ENCODE measurements around the gene DROSHA.

DNA sequence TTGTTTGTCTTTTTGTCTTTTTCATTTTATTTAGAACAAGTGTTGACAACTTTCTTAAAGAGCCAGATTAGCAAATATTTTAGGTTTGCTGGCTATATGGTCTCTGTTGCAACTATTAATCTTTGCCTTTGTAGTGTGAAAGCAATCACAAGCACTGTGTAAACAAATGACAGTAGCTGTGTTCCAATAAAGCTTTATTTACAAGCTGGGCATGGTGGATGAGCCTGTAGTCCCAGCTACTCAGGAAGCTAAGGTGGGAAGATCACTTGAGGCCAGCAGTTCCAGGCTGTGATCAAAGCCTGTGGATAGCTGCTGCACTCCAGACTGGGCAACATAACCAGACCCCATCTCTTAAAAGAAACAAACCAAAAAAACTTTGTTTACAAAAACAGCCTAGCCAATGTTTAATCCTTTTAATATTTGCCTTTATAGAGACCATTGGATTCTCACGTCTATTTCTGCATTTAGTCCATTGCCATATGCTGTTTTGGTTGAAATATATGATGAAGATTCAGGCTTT lies 2.7 kb upstream of the DROSHA start:
- TF ChIP-seq POLR2A (IDR thresholded peaks at IDR 0.05; ENCODE audit: low read depth, low read length) (no peak), FOS (IDR thresholded peaks at IDR 0.05; ENCODE audit: borderline replicate concordance, extremely low read depth, insufficient read length) (no peak), RAD21 (IDR thresholded peaks at IDR 0.05; ENCODE audit: insufficient read depth, low read depth, low read length) (no peak), WRNIP1 (IDR thresholded peaks at IDR 0.05; ENCODE audit: borderline replicate concordance, low read depth, low read length) (no peak)
- TF ChIP-seq, protein P1, sequence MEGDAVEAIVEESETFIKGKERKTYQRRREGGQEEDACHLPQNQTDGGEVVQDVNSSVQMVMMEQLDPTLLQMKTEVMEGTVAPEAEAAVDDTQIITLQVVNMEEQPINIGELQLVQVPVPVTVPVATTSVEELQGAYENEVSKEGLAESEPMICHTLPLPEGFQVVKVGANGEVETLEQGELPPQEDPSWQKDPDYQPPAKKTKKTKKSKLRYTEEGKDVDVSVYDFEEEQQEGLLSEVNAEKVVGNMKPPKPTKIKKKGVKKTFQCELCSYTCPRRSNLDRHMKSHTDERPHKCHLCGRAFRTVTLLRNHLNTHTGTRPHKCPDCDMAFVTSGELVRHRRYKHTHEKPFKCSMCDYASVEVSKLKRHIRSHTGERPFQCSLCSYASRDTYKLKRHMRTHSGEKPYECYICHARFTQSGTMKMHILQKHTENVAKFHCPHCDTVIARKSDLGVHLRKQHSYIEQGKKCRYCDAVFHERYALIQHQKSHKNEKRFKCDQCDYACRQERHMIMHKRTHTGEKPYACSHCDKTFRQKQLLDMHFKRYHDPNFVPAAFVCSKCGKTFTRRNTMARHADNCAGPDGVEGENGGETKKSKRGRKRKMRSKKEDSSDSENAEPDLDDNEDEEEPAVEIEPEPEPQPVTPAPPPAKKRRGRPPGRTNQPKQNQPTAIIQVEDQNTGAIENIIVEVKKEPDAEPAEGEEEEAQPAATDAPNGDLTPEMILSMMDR (IDR thresholded peaks at IDR 0.05 in 2 of 3, conservative IDR thresholded peaks at IDR 0.05 in 1 of 3; ENCODE audit: control insufficient read depth in 2 of 3, extremely low read depth in 1 of 3, insufficient read depth in 1 of 3, low read depth in 3 of 3, low read length in 3 of 3), result no peak
